DMS114 treated with DMSO at 0.1 percent for 48 hours (cell line): ENCODE results near the gene WRAP73.
"Not testable (repeated sequence)": the region's sequence is repeated elsewhere in the genome, so short reads cannot be mapped to it uniquely, and the experiment has no call there.

ENCODE experiments used
- DNase-seq: peaks from one replicate; lab custom pipeline; 2025; ENCODE audit not compliant: unreplicated experiment; lab: John Stamatoyannopoulos, UW

The WRAP73 gene

GRCh38 chr1:3599286-3599811, 50.6 kb downstream of the WRAP73 start:
- DNase-seq = no peak

DNA sequence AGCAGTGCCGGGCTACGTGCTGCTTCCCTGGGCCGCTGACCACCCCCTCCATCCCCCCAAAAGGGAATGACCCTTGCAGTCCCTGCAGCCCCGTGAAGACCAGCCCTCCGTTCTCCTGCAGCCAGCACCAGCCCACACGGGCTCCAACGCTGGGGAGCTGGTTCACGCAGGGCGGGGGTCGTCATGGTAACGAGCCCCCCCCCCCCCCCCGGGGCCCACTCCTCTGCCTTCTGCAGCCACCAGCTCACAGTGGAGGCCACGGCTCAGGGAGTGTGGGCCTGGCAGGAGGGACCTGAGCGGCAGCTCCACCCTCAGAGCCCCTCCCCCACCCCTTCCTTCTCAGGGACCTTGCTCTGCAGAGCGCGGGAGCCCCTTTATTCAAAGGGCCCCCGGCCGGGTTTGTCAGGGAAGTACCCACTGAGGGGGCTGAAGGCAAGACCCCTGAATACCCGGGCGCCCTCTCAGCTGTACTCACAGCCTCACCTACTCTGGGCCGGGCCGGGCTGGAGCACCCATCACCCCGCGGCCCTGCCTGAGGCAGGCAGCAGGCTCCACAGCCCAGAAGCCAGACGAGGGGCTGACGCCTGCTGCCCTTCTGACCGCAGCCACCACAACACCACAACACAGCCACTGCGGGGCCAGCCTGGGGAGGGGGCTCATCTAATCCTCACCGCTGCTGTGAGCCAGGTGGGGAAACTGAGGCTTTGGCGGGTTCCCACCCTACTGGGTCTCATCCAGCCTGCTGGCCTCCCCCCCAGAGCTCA, 51.2 kb downstream of the WRAP73 start:
- DNase-seq = no peak

DNA sequence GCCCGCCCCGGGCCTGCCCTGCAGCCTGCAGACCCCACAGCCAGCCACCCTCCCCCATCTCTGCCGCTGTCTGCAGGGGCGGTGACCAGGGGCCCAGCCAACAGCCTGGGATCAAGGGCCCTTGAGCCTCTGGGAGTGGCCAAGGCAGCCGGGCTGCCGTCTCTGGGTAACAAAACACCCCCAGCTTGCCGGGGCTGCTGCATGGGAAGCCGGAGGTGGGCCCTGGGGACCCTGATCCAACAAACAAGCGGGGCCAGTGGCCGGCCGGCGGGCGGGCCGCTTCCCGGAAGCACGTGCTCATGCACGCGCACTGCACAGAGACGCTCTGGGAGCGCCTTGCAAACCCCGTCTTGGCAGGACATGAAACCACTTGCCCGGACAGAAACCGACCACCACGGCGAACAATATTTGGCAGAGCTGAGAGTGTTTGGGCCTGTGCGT, 51.8 kb downstream of the WRAP73 start:
- no peak for DNase-seq

DNA sequence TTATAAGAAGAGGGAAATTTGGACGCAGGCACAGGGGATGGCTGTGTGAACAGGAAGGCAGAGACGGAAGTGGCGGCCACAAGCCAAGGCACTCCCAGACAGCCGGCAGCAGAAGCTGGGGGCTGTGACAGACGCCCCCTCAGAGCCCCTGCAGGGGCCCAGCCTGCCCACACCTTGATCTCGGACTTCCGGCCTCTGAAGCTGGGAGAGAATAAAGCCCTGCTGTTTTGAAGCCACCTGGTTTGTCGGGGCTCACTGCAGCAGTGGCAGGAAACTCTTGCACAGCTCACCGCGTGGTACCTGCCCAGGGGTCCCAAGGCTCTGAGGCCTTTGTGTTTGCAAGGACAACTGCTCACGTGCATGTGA, 52.3 kb downstream of the WRAP73 start:
- DNase-seq = no peak

DNA sequence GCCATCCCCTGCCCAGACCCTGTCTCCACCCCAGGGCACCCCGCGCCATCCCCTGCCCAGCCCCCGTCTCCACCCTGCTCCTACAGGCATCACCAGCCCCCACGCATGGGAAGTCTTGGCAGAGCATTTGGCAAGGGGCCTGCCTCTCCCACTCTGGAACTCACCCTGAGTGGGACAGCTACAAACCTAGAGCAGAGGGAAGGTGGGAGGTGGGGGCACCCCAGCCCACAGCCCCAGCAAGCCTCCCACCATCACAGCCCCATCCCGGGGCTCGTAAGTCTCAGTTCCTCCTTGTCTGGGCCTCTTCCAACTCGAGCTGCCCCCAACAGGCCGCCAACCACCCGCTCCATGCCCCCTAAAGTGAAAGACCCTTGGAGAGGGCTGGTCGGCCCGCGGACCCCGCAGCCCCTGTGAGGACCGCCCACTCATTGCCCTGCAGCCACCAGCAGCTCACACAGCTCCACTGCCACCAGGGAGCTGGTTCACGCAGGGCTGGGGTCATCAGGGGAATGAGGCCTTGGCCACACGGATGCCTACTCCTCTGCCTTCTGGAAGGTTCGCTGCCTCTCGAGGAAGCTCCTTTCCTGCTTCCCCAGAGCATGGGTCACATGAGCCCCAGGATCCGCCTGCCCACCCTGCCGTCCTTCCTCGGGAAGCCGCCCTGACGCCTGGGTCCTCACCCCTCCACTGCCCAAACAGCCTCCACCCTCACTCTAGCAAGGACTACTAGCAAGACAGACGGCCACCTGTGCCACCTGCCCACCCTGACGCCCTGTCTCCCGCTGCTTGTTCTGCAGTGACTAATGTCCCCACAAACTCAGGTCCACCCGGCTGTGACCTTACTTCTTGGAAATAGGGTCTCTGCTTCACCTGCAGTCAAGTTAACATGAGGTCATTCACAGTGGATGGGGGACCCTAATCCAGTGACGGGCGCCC, 53.0 kb downstream of the WRAP73 start:
- no peak for DNase-seq

- no peak for DNase-seq
These were observed 54.0 kb downstream of the WRAP73 start for GRCh38 chr1:3595949-3596348.

- no peak for DNase-seq
These were observed 55.1 kb downstream of the WRAP73 start for GRCh38 chr1:3594706-3595377.

DNA sequence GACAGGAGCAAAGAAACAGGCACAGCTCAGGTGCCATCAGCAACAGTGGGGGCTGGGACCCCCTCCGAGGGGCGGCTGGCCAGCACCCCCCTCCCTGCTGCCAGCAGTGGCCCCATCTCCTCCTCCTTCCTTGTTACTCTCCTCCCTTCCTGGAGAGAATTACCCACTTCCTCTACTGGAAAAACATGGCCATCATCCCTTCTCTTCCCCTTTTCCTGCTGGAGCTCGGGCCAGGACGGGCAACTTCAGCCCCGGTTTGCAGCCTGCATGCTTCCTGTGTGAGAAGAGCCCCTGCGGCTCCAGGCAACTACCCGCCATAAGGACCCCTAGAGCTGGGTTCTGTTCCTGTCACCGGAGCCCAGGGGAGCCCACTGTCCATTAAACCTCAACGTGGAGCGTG, 56.2 kb downstream of the WRAP73 start:
- DNase-seq = no peak

DNA sequence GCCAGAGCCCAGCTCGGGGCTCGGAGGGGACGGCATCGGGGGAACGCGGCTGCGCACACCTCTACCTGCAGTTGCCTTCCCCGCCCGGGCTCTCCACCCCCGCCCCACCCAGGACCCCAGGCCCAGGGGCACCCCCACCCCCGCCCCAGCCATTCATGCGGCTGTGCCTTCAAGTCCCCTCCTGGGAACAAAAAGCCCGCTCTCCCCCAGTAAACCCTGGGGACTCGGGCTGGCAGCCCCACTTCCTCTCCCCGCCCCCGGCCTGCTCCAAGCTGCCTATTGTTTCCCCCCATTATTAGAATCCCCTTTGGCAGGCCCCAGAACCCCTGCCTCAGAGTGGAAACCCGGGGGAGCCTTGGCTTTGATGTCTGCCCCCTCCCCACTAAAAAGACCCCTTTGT, 56.6 kb downstream of the WRAP73 start:
- DNase-seq = no peak

- no peak for DNase-seq
These were observed 58.7 kb downstream of the WRAP73 start for GRCh38 chr1:3590951-3591865.

GRCh38 chr1:3590139-3590763, 59.7 kb downstream of the WRAP73 start:
- no peak for DNase-seq

GRCh38 chr1:3588395-3588794, 61.5 kb downstream of the WRAP73 start:
- DNase-seq = no peak

DNA sequence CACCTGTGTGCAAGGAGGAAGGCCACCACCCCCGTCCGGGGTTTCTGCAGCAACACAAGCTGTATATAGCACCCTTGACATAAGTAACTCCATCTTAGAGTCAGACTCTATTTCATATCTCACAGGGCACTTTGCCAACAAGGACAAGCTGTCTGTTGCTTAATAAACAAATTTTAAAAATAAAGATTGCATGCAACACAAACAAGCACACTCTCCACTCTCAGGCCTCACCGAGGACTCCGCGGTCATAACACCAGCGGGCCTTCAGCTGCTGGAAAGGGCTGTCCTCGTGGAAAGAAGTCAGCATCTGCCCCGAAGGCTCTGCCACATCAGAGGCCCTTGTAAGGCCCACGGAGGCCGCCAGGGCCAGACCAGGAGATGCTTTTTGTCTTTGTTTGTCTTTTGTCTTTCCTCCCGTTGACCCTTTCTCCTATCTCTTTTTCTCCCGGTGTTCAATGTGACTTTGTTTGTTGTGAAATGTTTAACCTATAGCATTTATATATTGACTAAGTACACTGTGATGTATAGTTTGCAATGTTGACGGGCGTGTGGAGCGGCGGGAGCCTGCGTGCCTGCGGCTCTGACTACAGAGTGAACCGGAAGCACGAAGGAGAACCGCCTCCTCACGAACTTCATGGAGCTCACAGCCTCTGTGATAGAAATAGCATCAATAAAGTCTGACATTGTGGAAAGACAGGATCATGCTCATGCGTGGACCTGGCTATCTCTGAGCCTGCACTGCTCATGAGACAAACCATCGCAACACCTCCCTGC, 62.7 kb downstream of the WRAP73 start:
- no peak for DNase-seq

GRCh38 chr1:3585940-3586568, 63.8 kb downstream of the WRAP73 start:
- DNase-seq = no peak

- DNase-seq = not testable (repeated sequence)
These were observed 64.5 kb downstream of the WRAP73 start for GRCh38 chr1:3585353-3585868.

- no peak for DNase-seq
These were observed 65.0 kb downstream of the WRAP73 start for GRCh38 chr1:3584915-3585314.

DNA sequence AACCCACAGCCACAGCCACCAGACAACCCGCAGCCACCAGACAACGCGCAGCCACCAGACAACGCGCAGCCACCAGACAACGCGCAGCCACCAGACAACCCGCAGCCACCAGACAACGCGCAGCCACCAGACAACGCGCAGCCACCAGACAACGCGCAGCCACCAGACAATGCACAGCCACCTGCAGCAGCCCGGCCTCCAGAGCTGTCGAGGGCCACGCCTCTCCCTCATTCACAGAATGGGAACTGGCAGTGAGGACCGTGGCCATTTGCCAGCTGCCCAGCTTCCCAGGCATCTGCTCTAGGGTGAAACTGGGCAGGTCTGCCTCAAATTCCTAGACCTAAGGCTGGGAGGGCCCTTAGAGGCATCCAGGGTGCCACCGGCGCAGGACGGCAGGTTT, 66.2 kb downstream of the WRAP73 start:
- DNase-seq = not testable (repeated sequence)

- no peak for DNase-seq
These were observed 68.4 kb downstream of the WRAP73 start for GRCh38 chr1:3581296-3582036.
